AG04450 (cell line): Measurements from ENCODE around the gene NCAM1. TPM values are rescaled to one million over a fixed set of nuclear protein-coding genes. Genes with fewer than 3 reads are reported as not detected.

Experiments used
- CTCF ChIA-PET: fragments of 300-600, 350-600 bp; formaldehyde crosslinking; extraction: SDS; loops from one replicate; lab custom pipeline; 2022; ENCODE audit warnings: antibody characterized with exemption, inconsistent platforms; lab: Charles Lee
- POLR2A ChIA-PET: fragments of 350-600 bp; formaldehyde crosslinking; extraction: SDS; loops from one replicate; lab custom pipeline; 2021; ENCODE audit warnings: antibody characterized with exemption, inconsistent platforms; lab: Yijun Ruan, JAX
- DNase-seq: peaks from one replicate; pipeline ENCODE4 v3.0.0-alpha.2; 2011; ENCODE audit warnings: low read depth, low spot score
- H3K27ac ChIP-seq: one replicate; pipeline ENCODE4 v1.5.1; 2012; ENCODE audit warnings: low read depth, low read length, control low read depth
- H3K27me3 ChIP-seq: one replicate; pipeline ENCODE4 v1.6.0; 2012; ENCODE audit warnings: low read length; ENCODE audit not compliant: control insufficient read depth, insufficient read depth
- H3K4me3 ChIP-seq: 2 replicates; pipeline ENCODE4 v1.5.1; 2011; ENCODE audit warnings: mild to moderate bottlenecking, low read depth, low read length, control low read depth
- H3K9me3 ChIP-seq: 2 replicates; pipeline ENCODE4 v1.5.1; 2012; ENCODE audit warnings: low read length; ENCODE audit not compliant: control insufficient read depth, insufficient read depth
- CTCF ChIP-seq: IDR thresholded peaks from 2 replicates; pipeline ENCODE4 v1.5.1; 2011; ENCODE audit warnings: low read depth, low read length, control low read depth, inconsistent platforms
- polyA plus RNA-seq: library from polyadenylated mRNA; depleted of rRNA; stranded (reverse); fragments of >200 nt; gene quantifications from 2 replicates; pipeline ENCODE4 v1.2.3, GENCODE V29; 2011

NCAM1 gene
- polyA plus RNA-seq, 1 experiment, result not detected

- Histone ChIP-seq H3K4me3 (no peak overlapping the region), H3K9me3 (no peaks in the 10 kb centered on the region), H3K27ac (no peak overlapping the region), H3K27me3 (no peaks in the 10 kb centered on the region)
- POLR2A ChIA-PET, result no interaction called here
- CTCF ChIA-PET, result no interaction called here
- no peak for DNase-seq
- TF ChIP-seq CTCF, result no peak
Measured at GRCh38 chr11:113159988-113160807, 199.0 kb downstream of the NCAM1 start.

GRCh38 chr11:113160808-113161124 lies 199.5 kb downstream of the NCAM1 start:
- TF ChIP-seq CTCF, result no peak
- Histone ChIP-seq H3K27me3 (no peaks in the 10 kb centered on the region), H3K4me3 (no peak overlapping the region), H3K9me3 (no peaks in the 10 kb centered on the region), H3K27ac (no peak overlapping the region)
- DNase-seq, result no peak
- ChIA-PET POLR2A (no interaction called here), CTCF (no interaction called here)

- no peaks in the 10 kb centered on the region for H3K27me3 ChIP-seq
- no peak for TF ChIP-seq CTCF
- CTCF ChIA-PET, result interaction anchor here (0.7 kb wide), 1 partner anchor 607 kb away, joined by 3 read pairs; no protein-coding TSS in a partner anchor
- H3K9me3 ChIP-seq, result no peaks in the 10 kb centered on the region
- DNase-seq, result no peak
- no peak overlapping the region for H3K4me3 ChIP-seq
- H3K27ac ChIP-seq, result no peak overlapping the region
- POLR2A ChIA-PET, result no interaction called here
Measured at GRCh38 chr11:113161711-113162591, 200.7 kb downstream of the NCAM1 start.

- no peak overlapping the region for H3K27ac ChIP-seq
- no peak for TF ChIP-seq CTCF
- H3K27me3 ChIP-seq, result no peaks in the 10 kb centered on the region
- ChIA-PET POLR2A (no interaction called here), CTCF (no interaction called here)
- H3K4me3 ChIP-seq, result no peak overlapping the region
- no peaks in the 10 kb centered on the region for H3K9me3 ChIP-seq
- DNase-seq, result no peak
Measured at GRCh38 chr11:113162592-113162962, 201.4 kb downstream of the NCAM1 start.
